Loucy (cell line): Measurements from ENCODE around the gene RND3.

Source experiments
- H2AFZ ChIP-seq: fragments of 200-600 bp; sonication (generic); 2 replicates; pipeline ENCODE4 v1.6.0; 2016; ENCODE audit warnings: antibody characterized with exemption, mild to moderate bottlenecking, low read length, moderate library complexity
- H3F3A ChIP-seq: fragments of 200-600 bp; 2 replicates; pipeline ENCODE4 v1.6.0; 2016; ENCODE audit warnings: antibody characterized with exemption, low read depth, mild to moderate bottlenecking
- H3K27me3 ChIP-seq: fragments of 200-600 bp; sonication (generic); 2 replicates; pipeline ENCODE4 v1.6.1; 2014; ENCODE audit warnings: low read length, mild to moderate bottlenecking; ENCODE audit not compliant: insufficient read depth, poor library complexity, severe bottlenecking
- H3K36me3 ChIP-seq: fragments of 200-600 bp; sonication (generic); 2 replicates; pipeline ENCODE4 v1.6.1; 2016; ENCODE audit warnings: low read length; ENCODE audit not compliant: insufficient read depth
- H3K4me1 ChIP-seq: fragments of 200-600 bp; sonication (generic); 2 replicates; pipeline ENCODE4 v1.5.1; 2014; ENCODE audit warnings: low read length, mild to moderate bottlenecking; ENCODE audit not compliant: insufficient read depth, poor library complexity, severe bottlenecking
- H3K4me2 ChIP-seq: fragments of 200-600 bp; sonication (generic); 2 replicates; pipeline ENCODE4 v1.6.0; 2014; ENCODE audit warnings: antibody characterized with exemption, low read length, low read depth, mild to moderate bottlenecking; ENCODE audit not compliant: poor library complexity, severe bottlenecking
- H3K4me3 ChIP-seq: fragments of 200-600 bp; sonication (generic); 2 replicates; pipeline ENCODE4 v1.5.1; 2014; ENCODE audit warnings: low read length, mild to moderate bottlenecking, mixed read lengths; ENCODE audit not compliant: poor library complexity, severe bottlenecking
- H3K79me2 ChIP-seq: fragments of 200-600 bp; sonication (generic); 2 replicates; pipeline ENCODE4 v1.6.1; 2014; ENCODE audit warnings: low read length; ENCODE audit not compliant: insufficient read depth
- H3K9ac ChIP-seq: fragments of 200-600 bp; sonication (generic); 2 replicates; pipeline ENCODE4 v1.6.0; 2014; ENCODE audit warnings: mild to moderate bottlenecking, low read depth, low read length, moderate library complexity; ENCODE audit not compliant: poor library complexity, severe bottlenecking
- H3K9me2 ChIP-seq: fragments of 200-600 bp; sonication (generic); replicated peaks from 2 replicates; pipeline ENCODE4 v1.6.1; 2016; ENCODE audit warnings: low read depth, low read length, mixed read lengths
- H3K9me3 ChIP-seq: fragments of 200-600 bp; sonication (generic); 2 replicates; pipeline ENCODE4 v1.6.1; 2014; ENCODE audit warnings: mild to moderate bottlenecking, antibody characterized with exemption, low read length, low read depth; ENCODE audit not compliant: insufficient read depth
- H4K20me1 ChIP-seq: fragments of 200-600 bp; sonication (generic); 2 replicates; pipeline ENCODE4 v1.6.0; 2014; ENCODE audit warnings: antibody characterized with exemption, low read length, mild to moderate bottlenecking; ENCODE audit not compliant: insufficient read depth, poor library complexity, severe bottlenecking
- CTCF ChIP-seq: fragments of 200-600 bp; sonication (generic); conservative IDR thresholded peaks from 2 replicates; pipeline ENCODE4 v1.5.1; 2014; ENCODE audit warnings: mild to moderate bottlenecking, antibody characterized with exemption, low read length
- EZH2phosphoT487 ChIP-seq: fragments of 200-600 bp; IDR thresholded peaks from 2 replicates; pipeline ENCODE4 v1.6.1; 2018; ENCODE audit warnings: antibody characterized with exemption, mild to moderate bottlenecking, moderate library complexity, borderline replicate concordance

Gene RND3

GRCh38 chr2:150528861-150529801, 41.7 kb upstream of the RND3 start:
- Histone ChIP-seq H3K4me2 (peak overlapping the region; percentile 39), H3K36me3 (no peaks in the 10 kb centered on the region), H3K79me2 (no peaks in the 10 kb centered on the region), H3K4me1 (peaks cover 12% of the 10 kb centered on the region), H3K9me2 (no peaks in the 10 kb centered on the region), H3K9ac (no peak overlapping the region), H4K20me1 (no peaks in the 10 kb centered on the region), H3F3A (no peaks in the 10 kb centered on the region), H3K4me3 (peak overlapping the region; percentile 3), H3K27me3 (no peaks in the 10 kb centered on the region), H2AFZ (peak overlapping the region; percentile 34), H3K9me3 (no peaks in the 10 kb centered on the region)
- TF ChIP-seq EZH2phosphoT487, result no peak
- no peak for TF ChIP-seq CTCF

- Histone ChIP-seq H3K27me3 (no peaks in the 10 kb centered on the region), H3F3A (no peaks in the 10 kb centered on the region), H3K4me3 (no peak overlapping the region), H3K9me3 (no peaks in the 10 kb centered on the region), H3K79me2 (no peaks in the 10 kb centered on the region), H3K36me3 (no peaks in the 10 kb centered on the region), H3K4me1 (peaks cover 12% of the 10 kb centered on the region), H3K9ac (no peak overlapping the region), H3K9me2 (no peaks in the 10 kb centered on the region), H4K20me1 (no peaks in the 10 kb centered on the region), H3K4me2 (no peak overlapping the region), H2AFZ (no peak overlapping the region)
- TF ChIP-seq CTCF (no peak), EZH2phosphoT487 (no peak)
These were observed 39.4 kb upstream of the RND3 start for GRCh38 chr2:150526827-150527226.

- no peak overlapping the region for H3K9ac ChIP-seq
- H3F3A ChIP-seq, result no peaks in the 10 kb centered on the region
- H3K4me2 ChIP-seq, result no peak overlapping the region
- no peaks in the 10 kb centered on the region for H3K79me2 ChIP-seq
- no peaks in the 10 kb centered on the region for H3K36me3 ChIP-seq
- TF ChIP-seq EZH2phosphoT487 (no peak), CTCF (no peak)
- H3K9me2 ChIP-seq, result no peaks in the 10 kb centered on the region
- no peaks in the 10 kb centered on the region for H3K27me3 ChIP-seq
- H3K9me3 ChIP-seq, result no peaks in the 10 kb centered on the region
- H3K4me3 ChIP-seq, result no peak overlapping the region
- H2AFZ ChIP-seq, result no peak overlapping the region
- H4K20me1 ChIP-seq, result no peaks in the 10 kb centered on the region
- H3K4me1 ChIP-seq, result peaks cover 12% of the 10 kb centered on the region
These were observed 38.5 kb upstream of the RND3 start for GRCh38 chr2:150526006-150526405.
